Hepatocyte (in vitro differentiated cells): ENCODE data around the gene ADGRD1.

ENCODE experiments used
- CTCF ChIP-seq: fragments of 200-600 bp; sonication (generic); IDR thresholded peaks from 2 replicates; pipeline ENCODE4 v1.5.1; 2016; ENCODE audit warnings: antibody characterized with exemption, mild to moderate bottlenecking; ENCODE audit not compliant: poor library complexity
- EZH2phosphoT487 ChIP-seq: fragments of 200-600 bp; sonication (generic); IDR thresholded peaks from one replicate; pipeline ENCODE4 v1.6.1; 2018; ENCODE audit warnings: antibody characterized with exemption, mild to moderate bottlenecking, low read depth, moderate library complexity; ENCODE audit not compliant: unreplicated experiment, severe bottlenecking

DNA sequence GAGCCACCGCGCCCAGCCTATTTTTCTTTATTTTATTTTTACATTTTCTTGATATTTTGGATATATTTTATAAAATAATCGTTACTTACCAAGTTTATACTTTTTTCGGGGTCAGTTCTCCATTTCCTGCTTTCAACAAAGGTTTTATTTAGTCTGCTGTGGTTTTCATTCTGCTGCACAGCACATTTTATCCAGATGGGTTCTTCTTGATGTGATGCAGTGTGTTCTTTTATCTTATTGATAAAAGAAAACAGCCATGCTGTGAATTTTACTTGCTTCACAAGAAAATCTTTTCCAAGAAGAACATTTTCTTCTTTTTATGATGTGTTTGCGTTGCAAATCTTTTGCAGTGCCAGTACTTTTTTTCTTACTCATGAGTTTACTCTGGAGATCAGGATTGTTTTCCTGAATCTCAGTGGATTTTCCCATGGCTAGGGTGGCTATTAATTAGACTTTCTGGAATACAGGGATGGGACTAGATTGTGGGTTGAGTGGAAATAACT is 192.5 kb downstream of the ADGRD1 start:
- TF ChIP-seq CTCF (no peak), EZH2phosphoT487 (no peak)
